T-cell (primary cell): ENCODE results near the gene SH2D1A. TPM values are rescaled to one million over a fixed set of nuclear protein-coding genes. Genes with fewer than 3 reads are reported as not detected.

Source experiments
- ATAC-seq, 4 experiments: fragments of 200-7000 bp in 3 of 4; fragments of 150-1000 bp in 1 of 4; cut with Tn5 transposase; replicated peaks in 1 of 4; 1 replicate in 3 of 4; 2 replicates in 1 of 4; pipeline ENCODE4 v1.10.0; 2021; ENCODE audit warnings: moderate library complexity in 3 of 4, mild to moderate bottlenecking in 2 of 4, moderate number of reproducible peaks in 1 of 4
- CTCF ChIA-PET, 2 donors: fragments of 300-600 bp; sonication (Branson Sonifier 250); formaldehyde crosslinking; loops; one replicate each; lab custom pipeline; 2022; ENCODE audit warnings: antibody characterized with exemption in 2 of 2; lab: Charles Lee
- POLR2A ChIA-PET, 2 donors: fragments of 300-600 bp; sonication (Branson Sonifier 250); formaldehyde crosslinking; loops; one replicate each; lab custom pipeline; 2022; ENCODE audit warnings: antibody characterized with exemption in 2 of 2; lab: Charles Lee
- DNase-seq, 35 experiments: peaks; one replicate each; pipeline versions ENCODE4 v3.0.0 to v3.0.0-alpha.2; 2013 to 2023
- H3K27ac ChIP-seq: one replicate; pipeline ENCODE4 v1.5.1; 2013; ENCODE audit warnings: low read length
- H3K27me3 ChIP-seq, 2 experiments: replicated peaks in 1 of 2; 1 replicate in 1 of 2; 2 replicates in 1 of 2; pipeline versions ENCODE4 v1.6.1 to v1.7.0; 2013; ENCODE audit warnings: low read length in 1 of 2, mixed read lengths in 1 of 2; ENCODE audit not compliant: control insufficient read depth in 2 of 2, insufficient read depth in 2 of 2; ENCODE audit errors: extremely low read depth in 1 of 2
- H3K36me3 ChIP-seq, 2 donors: 1 replicate in 1 of 2; 2 replicates in 1 of 2; pipeline versions ENCODE4 v1.6.1 to v1.7.0; 2013; ENCODE audit warnings: low read length in 1 of 2; ENCODE audit not compliant: control insufficient read depth in 2 of 2, insufficient read depth in 1 of 2; ENCODE audit errors: extremely low read depth in 1 of 2
- H3K4me1 ChIP-seq, 2 experiments: 1 replicate in 1 of 2; 2 replicates in 1 of 2; pipeline versions ENCODE4 v1.6.1 to v1.7.0; 2013; ENCODE audit warnings: low read length in 2 of 2, mixed read lengths in 1 of 2; ENCODE audit not compliant: insufficient read depth in 2 of 2, control insufficient read depth in 1 of 2; ENCODE audit errors: extremely low read depth in 1 of 2
- H3K4me3 ChIP-seq, 2 donors: 1 replicate in 1 of 2; 2 replicates in 1 of 2; pipeline versions ENCODE4 v1.5.1 to v1.7.0; 2013; ENCODE audit warnings: mild to moderate bottlenecking in 2 of 2, low read length in 1 of 2, moderate library complexity in 1 of 2; ENCODE audit not compliant: control insufficient read depth in 1 of 2; ENCODE audit errors: extremely low read depth in 1 of 2
- H3K9me3 ChIP-seq: 2 replicates; pipeline ENCODE4 v1.7.0; 2013
- H3K27ac Mint-ChIP-seq, 2 donors: one replicate each; pipeline ENCODE4 v1.8.0; 2020 to 2021; ENCODE audit warnings: mild to moderate bottlenecking in 2 of 2, mixed read lengths in 2 of 2
- H3K27me3 Mint-ChIP-seq, 2 donors: one replicate each; pipeline ENCODE4 v1.8.0; 2021 to 2022; ENCODE audit warnings: mixed read lengths in 2 of 2
- H3K36me3 Mint-ChIP-seq: one replicate; pipeline ENCODE4 v1.8.0; 2021; ENCODE audit warnings: mixed read lengths
- H3K4me1 Mint-ChIP-seq, 3 donors: one replicate each; pipeline ENCODE4 v1.8.0; 2020 to 2022; ENCODE audit warnings: mixed read lengths in 3 of 3, mild to moderate bottlenecking in 1 of 3
- H3K4me3 Mint-ChIP-seq, 3 donors: one replicate each; pipeline ENCODE4 v1.8.0; 2020 to 2022; ENCODE audit warnings: mild to moderate bottlenecking in 3 of 3, mixed read lengths in 3 of 3, moderate library complexity in 3 of 3
- H3K9me3 Mint-ChIP-seq, 3 donors: one replicate each; pipeline ENCODE4 v1.8.0; 2020 to 2022; ENCODE audit warnings: mixed read lengths in 3 of 3
- WGBS: methylation state at CpG from one replicate; pipeline ENCODE4 v1.1.5; 2013; ENCODE audit warnings: missing lambda C conversion rate; ENCODE audit not compliant: insufficient coverage; 5-methylcytosine and 5-hydroxymethylcytosine counted together
- total RNA-seq, 35 experiments: library from RNA in 6 of 35; stranded (reverse) in 6 of 35; fragments of 120-200 nt in 1 of 35; gene quantifications; one replicate each; pipeline versions ENCODE4 v1.2.1 to v1.2.4 and lab custom pipeline; 2013 to 2026

The SH2D1A gene
- total RNA-seq, 5 donors from 2014 or later (not counting 1 experiment from before 2014, with no cell fraction given), result 32.1 to 43.8 (median 39.0) TPM

GRCh38 chrX:124362761-124363160 lies 16.4 kb downstream of the SH2D1A start:
- peaks cover 24% of the 10 kb centered on the region for H3K36me3 Mint-ChIP-seq
- POLR2A ChIA-PET, result interaction anchor here in 1 of 2 donors (0.7 kb wide), 1 partner anchor 9 kb away, joined by 4 read pairs; no protein-coding TSS in a partner anchor
- peaks cover 37 to 49% (median 46%) of the 10 kb centered on the region in 3 donors for H3K4me1 Mint-ChIP-seq
- peaks cover 0 to 3% of the 10 kb centered on the region in 2 donors for H3K27me3 Mint-ChIP-seq
- no peaks in the 10 kb centered on the region for H3K9me3 ChIP-seq
- peaks cover 0 to 11% of the 10 kb centered on the region in 2 donors for H3K36me3 ChIP-seq
- no CpG with 5 or more reads among the region's 1 CpG for WGBS
- peak overlapping the region; percentile 34 for H3K27ac ChIP-seq
- CTCF ChIA-PET, result interaction anchor here in 1 of 2 donors (1.0 kb wide), 1 partner anchor 16 kb away, joined by 5 read pairs; the partner anchor contains the start of gene SH2D1A
- H3K9me3 Mint-ChIP-seq, result no peaks in the 10 kb centered on the region
- no peak overlapping the region for H3K4me3 ChIP-seq
- ATAC-seq (no peak), DNase-seq (no peak)
- peaks cover 15 to 22% of the 10 kb centered on the region in 2 experiments for H3K4me1 ChIP-seq
- H3K4me3 Mint-ChIP-seq, result peak overlapping the region in 2 of 3 donors; percentile 18 to 28
- peak overlapping the region in 1 of 2 donors; percentile 66 for H3K27ac Mint-ChIP-seq
- no peaks in the 10 kb centered on the region for H3K27me3 ChIP-seq

DNA sequence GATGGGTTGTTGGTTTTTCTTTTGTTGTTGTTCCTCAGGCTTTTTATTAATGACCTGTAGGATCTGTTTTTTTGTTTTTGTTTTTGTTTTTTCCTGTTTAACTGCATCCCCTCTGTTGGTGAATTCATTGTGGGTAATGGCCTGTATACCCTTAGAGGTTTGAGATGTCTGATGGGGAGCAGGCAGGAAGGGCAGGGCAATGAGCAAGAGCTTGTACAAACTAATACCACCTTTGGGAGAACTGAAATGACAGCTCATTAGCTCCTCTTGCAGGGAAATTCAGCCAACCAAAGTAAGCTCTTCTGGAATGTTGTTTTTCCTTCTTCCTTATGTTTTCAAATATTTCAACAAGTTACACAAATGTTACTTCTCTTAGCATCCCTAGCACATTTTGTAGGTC lies 23.4 kb downstream of the SH2D1A start:
- no peaks in the 10 kb centered on the region for H3K9me3 ChIP-seq
- ATAC-seq, result no peak
- Mint-ChIP-seq H3K4me1 (peaks cover 17 to 36% (median 30%) of the 10 kb centered on the region in 3 donors), H3K9me3 (no peaks in the 10 kb centered on the region), H3K36me3 (peaks cover 35% of the 10 kb centered on the region), H3K27me3 (peaks cover 0 to 12% of the 10 kb centered on the region in 2 donors), H3K4me3 (no peak overlapping the region), H3K27ac (peak overlapping the region; percentile 73 to 75)
- no peak overlapping the region for H3K4me3 ChIP-seq
- no peak for DNase-seq
- POLR2A ChIA-PET, result interaction anchor here in 1 of 2 donors (0.5 kb wide), 1 partner anchor 410 kb away, joined by 3 read pairs; no protein-coding TSS in a partner anchor
- CTCF ChIA-PET, result no interaction called here
- H3K36me3 ChIP-seq, result peaks cover 0 to 34% of the 10 kb centered on the region in 2 donors
- H3K4me1 ChIP-seq, result peaks cover 4 to 10% of the 10 kb centered on the region in 2 experiments
- H3K27me3 ChIP-seq, result no peaks in the 10 kb centered on the region
- H3K27ac ChIP-seq, result peak overlapping the region; percentile 19

DNA sequence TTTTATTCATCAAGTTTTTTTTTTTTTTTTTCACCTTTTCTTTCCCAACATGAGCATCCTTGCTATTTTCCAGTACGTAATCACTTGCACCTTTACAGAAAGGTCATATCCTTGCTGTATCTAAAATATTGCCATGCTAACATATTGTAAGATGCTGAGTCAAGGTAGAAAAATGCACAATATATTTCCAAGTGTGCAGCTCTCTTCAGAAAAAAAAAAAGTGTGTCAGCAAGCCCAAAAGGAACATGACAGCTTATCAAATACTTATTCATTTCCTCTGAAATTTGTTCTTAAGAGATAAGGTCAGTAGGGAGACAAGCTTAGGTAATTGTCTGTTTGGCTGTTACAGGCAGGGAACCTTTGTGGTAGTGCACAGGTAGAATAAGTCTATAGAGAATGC lies 27.0 kb downstream of the SH2D1A start:
- Histone ChIP-seq H3K9me3 (no peaks in the 10 kb centered on the region), H3K27ac (no peak overlapping the region), H3K4me1 (peaks cover 4 to 10% of the 10 kb centered on the region in 2 experiments), H3K4me3 (no peak overlapping the region), H3K36me3 (peaks cover 0 to 25% of the 10 kb centered on the region in 2 donors), H3K27me3 (no peaks in the 10 kb centered on the region)
- ATAC-seq (no peak), DNase-seq (no peak)
- no CpG with 5 or more reads among the region's 1 CpG for WGBS
- no peak overlapping the region for H3K27ac Mint-ChIP-seq
- ChIA-PET CTCF (interaction anchor here in 1 of 2 donors (0.6 kb wide), 1 partner anchor 137 kb away, joined by 3 read pairs; no protein-coding TSS in a partner anchor), POLR2A (interaction anchor here (0.6 to 0.7 kb wide), 2 partner anchors 13 to 19 kb away, joined by 3 to 6 read pairs; no protein-coding TSS in a partner anchor)
- peaks cover 26% of the 10 kb centered on the region for H3K36me3 Mint-ChIP-seq
- peaks cover 23 to 31% (median 24%) of the 10 kb centered on the region in 3 donors for H3K4me1 Mint-ChIP-seq
- H3K27me3 Mint-ChIP-seq, result peaks cover 0 to 12% of the 10 kb centered on the region in 2 donors
- H3K4me3 Mint-ChIP-seq, result no peak overlapping the region
- no peaks in the 10 kb centered on the region for H3K9me3 Mint-ChIP-seq

GRCh38 chrX:124378643-124379042 lies 32.3 kb downstream of the SH2D1A start:
- H3K27ac ChIP-seq, result no peak overlapping the region
- POLR2A ChIA-PET, result interaction anchor here in 1 of 2 donors (0.6 kb wide), 1 partner anchor 1563 kb away, joined by 4 read pairs; no protein-coding TSS in a partner anchor
- peaks cover 0 to 5% of the 10 kb centered on the region in 2 experiments for H3K4me1 ChIP-seq

GRCh38 chrX:124383354-124383753 lies 37.0 kb downstream of the SH2D1A start:
- H3K9me3 Mint-ChIP-seq, result no peaks in the 10 kb centered on the region
- H3K36me3 Mint-ChIP-seq, result peaks cover 26% of the 10 kb centered on the region
- Histone ChIP-seq H3K9me3 (no peaks in the 10 kb centered on the region), H3K36me3 (peaks cover 0 to 31% of the 10 kb centered on the region in 2 donors), H3K4me1 (peaks cover 0 to 7% of the 10 kb centered on the region in 2 experiments), H3K4me3 (no peak overlapping the region), H3K27me3 (no peaks in the 10 kb centered on the region), H3K27ac (no peak overlapping the region)
- peaks cover 0 to 15% of the 10 kb centered on the region in 2 donors for H3K27me3 Mint-ChIP-seq
- peaks cover 10 to 43% (median 19%) of the 10 kb centered on the region in 3 donors for H3K4me1 Mint-ChIP-seq
- no CpG with 5 or more reads among the region's 4 CpGs for WGBS
- no peak for DNase-seq
- ChIA-PET CTCF (interaction anchor here (0.5 to 0.7 kb wide), 2 partner anchors 10 to 23 kb away, joined by 3 to 4 read pairs; no protein-coding TSS in a partner anchor), POLR2A (interaction anchor here in 1 of 2 donors (1.1 kb wide), 1 partner anchor 11 kb away, joined by 4 read pairs; no protein-coding TSS in a partner anchor)
- peak overlapping the region in 1 of 3 donors; percentile 16 for H3K4me3 Mint-ChIP-seq
- H3K27ac Mint-ChIP-seq, result peak overlapping the region; percentile 36 to 59
- ATAC-seq, result no peak

More at GRCh38 chrX:124378643-124379042, 32.3 kb downstream of the SH2D1A start:
- CTCF ChIA-PET, result interaction anchor here in 1 of 2 donors (1.0 kb wide), 1 partner anchor 10 kb away, joined by 3 read pairs; no protein-coding TSS in a partner anchor
- ATAC-seq, result no peak
- no peak overlapping the region for H3K4me3 Mint-ChIP-seq
- WGBS, result no CpG with 5 or more reads among the region's 4 CpGs
- Histone ChIP-seq H3K4me3 (no peak overlapping the region), H3K9me3 (no peaks in the 10 kb centered on the region), H3K36me3 (peaks cover 0 to 11% of the 10 kb centered on the region in 2 donors), H3K27me3 (no peaks in the 10 kb centered on the region)
- H3K9me3 Mint-ChIP-seq, result no peaks in the 10 kb centered on the region
- peaks cover 0 to 12% of the 10 kb centered on the region in 2 donors for H3K27me3 Mint-ChIP-seq
- H3K4me1 Mint-ChIP-seq, result peaks cover 13 to 31% (median 17%) of the 10 kb centered on the region in 3 donors
- no peak overlapping the region for H3K27ac Mint-ChIP-seq
- DNase-seq, result no peak
- peaks cover 11% of the 10 kb centered on the region for H3K36me3 Mint-ChIP-seq

DNA sequence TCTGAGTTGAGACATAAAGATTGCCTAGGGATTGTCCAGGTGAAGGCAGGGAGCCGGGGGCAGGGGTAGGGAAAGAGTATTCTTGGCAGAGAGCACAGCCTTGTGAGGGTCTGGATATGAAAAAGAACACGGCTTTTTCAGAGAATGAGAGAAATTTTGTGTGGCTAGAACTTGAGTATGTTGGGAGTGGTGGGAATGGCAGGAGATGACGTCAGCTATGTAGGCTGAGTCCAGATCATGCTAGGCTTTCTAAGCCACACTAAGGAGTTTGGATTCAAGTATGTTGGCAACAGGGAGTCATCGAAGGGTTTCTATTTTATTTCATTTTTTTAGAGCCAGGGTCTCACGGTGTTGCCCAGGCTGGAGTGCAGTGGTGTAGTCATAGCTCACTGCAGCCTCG lies 40.0 kb downstream of the SH2D1A start:
- H3K4me3 Mint-ChIP-seq, result no peak overlapping the region
- peaks cover 0 to 28% of the 10 kb centered on the region in 2 donors for H3K36me3 ChIP-seq
- H3K4me3 ChIP-seq, result no peak overlapping the region
- H3K4me1 Mint-ChIP-seq, result peaks cover 10 to 32% (median 21%) of the 10 kb centered on the region in 3 donors
- WGBS, result 93% methylated on average over 2 of the region's 6 CpGs
- no peaks in the 10 kb centered on the region for H3K9me3 Mint-ChIP-seq
- DNase-seq (no peak), ATAC-seq (no peak)
- POLR2A ChIA-PET, result no interaction called here
- H3K36me3 Mint-ChIP-seq, result peaks cover 20% of the 10 kb centered on the region
- no peak overlapping the region for H3K27ac Mint-ChIP-seq
- H3K27me3 ChIP-seq, result no peaks in the 10 kb centered on the region
- H3K27ac ChIP-seq, result no peak overlapping the region
- peaks cover 0 to 7% of the 10 kb centered on the region in 2 donors for H3K27me3 Mint-ChIP-seq
- H3K4me1 ChIP-seq, result peaks cover 0 to 9% of the 10 kb centered on the region in 2 experiments
- CTCF ChIA-PET, result interaction anchor here in 1 of 2 donors (0.8 kb wide), 1 partner anchor 769 kb away, joined by 3 read pairs; no protein-coding TSS in a partner anchor
- H3K9me3 ChIP-seq, result no peaks in the 10 kb centered on the region
